GM23248 (cell line): ENCODE measurements around the gene ATP5F1E. TPM values are rescaled to one million over a fixed set of nuclear protein-coding genes. Genes with fewer than 3 reads are reported as not detected.
A peak's percentile ranks its signal among the peaks of the same experiment; 100 is the strongest.

ENCODE experiments used
- DNase-seq: peaks from one replicate; pipeline ENCODE4 v3.0.0-alpha.2; 2015
- H2AFZ ChIP-seq: fragments of 200-600 bp; sonication (generic); 2 replicates; pipeline ENCODE4 v1.6.1; 2016; ENCODE audit warnings: antibody characterized with exemption
- H3F3A ChIP-seq: fragments of 200-600 bp; sonication (generic); 2 replicates; pipeline ENCODE4 v1.6.1; 2016; ENCODE audit warnings: mild to moderate bottlenecking, antibody characterized with exemption, mixed run types; ENCODE audit not compliant: insufficient read depth
- H3K27ac ChIP-seq: fragments of 200-600 bp; sonication (generic); 2 replicates; pipeline ENCODE4 v1.5.1; 2016; ENCODE audit warnings: mild to moderate bottlenecking
- H3K27me3 ChIP-seq: fragments of 200-600 bp; sonication (generic); replicated peaks from 2 replicates; pipeline ENCODE4 v1.6.1; 2016; ENCODE audit warnings: mild to moderate bottlenecking; ENCODE audit not compliant: insufficient read depth
- H3K36me3 ChIP-seq: fragments of 200-600 bp; sonication (generic); 2 replicates; pipeline ENCODE4 v1.6.1; 2016; ENCODE audit warnings: low read depth, mild to moderate bottlenecking
- H3K4me1 ChIP-seq: fragments of 200-600 bp; sonication (generic); 2 replicates; pipeline ENCODE4 v1.6.1; 2016; ENCODE audit warnings: mild to moderate bottlenecking; ENCODE audit not compliant: insufficient read depth
- H3K4me2 ChIP-seq: fragments of 200-600 bp; sonication (generic); one replicate; pipeline ENCODE4 v1.6.1; 2016; ENCODE audit warnings: mild to moderate bottlenecking; ENCODE audit not compliant: unreplicated experiment
- H3K4me3 ChIP-seq: fragments of 200-600 bp; sonication (generic); 2 replicates; pipeline ENCODE4 v1.5.1; 2016; ENCODE audit warnings: mild to moderate bottlenecking
- H3K79me2 ChIP-seq: fragments of 200-600 bp; sonication (generic); 2 replicates; pipeline ENCODE4 v1.6.1; 2016; ENCODE audit warnings: mild to moderate bottlenecking; ENCODE audit not compliant: insufficient read depth
- H3K9ac ChIP-seq: fragments of 200-600 bp; sonication (generic); 2 replicates; pipeline ENCODE4 v1.6.1; 2016; ENCODE audit warnings: mild to moderate bottlenecking
- H3K9me2 ChIP-seq: fragments of 200-600 bp; sonication (generic); 2 replicates; pipeline ENCODE4 v1.6.1; 2016; ENCODE audit warnings: mixed run types, mild to moderate bottlenecking, moderate library complexity; ENCODE audit not compliant: insufficient read depth
- H3K9me3 ChIP-seq: fragments of 200-600 bp; sonication (generic); one replicate; pipeline ENCODE4 v1.6.1; 2017; ENCODE audit warnings: low read depth
- H4K20me1 ChIP-seq: fragments of 200-600 bp; sonication (generic); 2 replicates; pipeline ENCODE4 v1.6.0; 2016; ENCODE audit not compliant: insufficient read depth
- EZH2 ChIP-seq: fragments of 200-600 bp; sonication (generic); IDR thresholded peaks from 2 replicates; pipeline ENCODE4 v1.6.1; 2018; ENCODE audit warnings: antibody characterized with exemption, mild to moderate bottlenecking; ENCODE audit not compliant: insufficient read depth, poor library complexity, severe bottlenecking
- EZH2phosphoT487 ChIP-seq: fragments of 200-600 bp; sonication (generic); IDR thresholded peaks from 2 replicates; pipeline ENCODE4 v1.6.1; 2018; ENCODE audit warnings: antibody characterized with exemption, moderate library complexity, mild to moderate bottlenecking, low read depth; ENCODE audit not compliant: insufficient read depth
- WGBS, 2 experiments: methylation state at CpG; one replicate each; pipeline ENCODE4 v1.1.6; 2015 to 2017; ENCODE audit warnings: low lambda C conversion rate in 2 of 2, low coverage in 1 of 2; ENCODE audit errors: missing lambda C conversion rate in 2 of 2; 5-methylcytosine and 5-hydroxymethylcytosine counted together
- in situ Hi-C: fragments of 300-500 bp; cut with MboI; formaldehyde crosslinking; loops from 2 replicates; pipeline ENCODE4 v1.15.0; 2020
- polyA plus RNA-seq: library from polyadenylated mRNA; unstranded; fragments of >200 nt; fragmentation: Nextera tagmentation; extraction: Ambion mirVana; gene quantifications from 2 replicates; pipeline ENCODE4 v1.2.1, GENCODE V29; 2016
- total RNA-seq: library from RNA; depleted of rRNA; stranded (reverse); fragments of >200 nt; shearing (Covaris generic); gene quantifications from 2 replicates; pipeline ENCODE4 v1.2.3, GENCODE V29; 2014

The ATP5F1E gene
- total and polyA plus RNA-seq, 2 experiments from 2014 or later, result 20.0 to 245 TPM

DNA sequence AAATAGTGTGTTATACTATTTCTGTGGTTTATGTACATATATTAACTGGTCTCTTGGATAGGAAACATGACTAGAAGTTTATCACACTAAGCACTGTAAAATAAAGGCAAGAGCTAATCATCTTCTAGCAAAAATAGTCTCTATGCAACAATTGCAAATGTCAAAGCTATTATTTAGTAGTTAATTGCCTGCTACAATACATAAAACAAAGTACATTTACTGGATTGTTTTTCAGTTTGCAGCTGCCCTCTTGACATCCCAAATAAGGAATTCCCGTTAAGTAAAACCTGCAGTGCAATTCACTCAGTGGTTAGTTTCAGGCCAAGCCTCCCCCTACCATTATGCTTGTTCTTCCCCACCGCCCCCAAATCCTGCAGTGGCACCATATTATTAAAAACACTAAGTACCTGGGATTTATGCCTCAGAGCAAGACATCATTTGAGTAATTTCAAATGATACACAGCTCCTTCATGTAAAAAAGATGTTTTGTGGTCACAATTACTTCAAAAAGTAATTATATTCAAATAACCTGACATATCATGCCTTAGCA, 1.6 kb upstream of the ATP5F1E start:
- H3K36me3 ChIP-seq, result peaks cover 48% of the 10 kb centered on the region
- no peak overlapping the region for H3K4me3 ChIP-seq
- H3K9ac ChIP-seq, result peak overlapping the region; percentile 84; the same call in 1 of the 2 replicates
- peaks cover 81% of the 10 kb centered on the region for H3K79me2 ChIP-seq
- 0 out of 2 replicates have a peak, but pooled peaks cover 2% of the 10 kb centered on the region for H4K20me1 ChIP-seq
- H3F3A ChIP-seq, result peaks cover 50% of the 10 kb centered on the region
- no peaks in the 10 kb centered on the region for H3K9me3 ChIP-seq
- peak overlapping the region; percentile 73 for H3K4me2 ChIP-seq
- peaks cover 39% of the 10 kb centered on the region for H3K4me1 ChIP-seq
- DNase-seq, result no peak
- H3K9me2 ChIP-seq, result no peaks in the 10 kb centered on the region
- no peaks in the 10 kb centered on the region for H3K27me3 ChIP-seq
- H2AFZ ChIP-seq, result no peak overlapping the region
- H3K27ac ChIP-seq, result 0 out of 2 replicates have a peak overlapping the region, but pooled peaks have one; percentile 60
- WGBS, 2 experiments, result 97 to 100% methylated on average over 2 of the region's 2 CpGs
- in situ Hi-C loops, result no loop called here
- TF ChIP-seq EZH2phosphoT487 (no peak), EZH2 (no peak)

DNA sequence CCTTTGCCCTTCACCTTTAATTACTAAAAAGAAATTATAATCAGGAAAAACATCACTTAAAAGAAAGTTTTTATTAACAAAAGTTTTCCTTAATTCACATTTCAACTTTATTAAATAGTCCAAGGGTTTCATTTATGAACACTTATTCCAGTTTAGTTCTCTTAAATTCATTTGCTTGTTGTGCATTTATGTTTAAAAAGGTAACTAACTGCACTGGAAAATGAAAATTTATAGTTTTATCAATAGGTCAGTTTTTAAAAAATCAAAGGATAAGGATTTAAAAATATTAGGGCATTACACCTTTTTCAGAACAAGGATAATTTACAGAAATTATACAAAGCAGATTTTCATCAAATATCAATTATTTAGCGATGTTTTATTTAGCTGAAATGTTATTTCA, 958 bp upstream of the ATP5F1E start:
- TF ChIP-seq EZH2, result no peak
- no peak for TF ChIP-seq EZH2phosphoT487
- peaks cover 81% of the 10 kb centered on the region for H3K79me2 ChIP-seq
- no peaks in the 10 kb centered on the region for H3K27me3 ChIP-seq
- peak overlapping the region; percentile 73 for H2AFZ ChIP-seq
- DNase-seq, result no peak
- peak overlapping the region; percentile 84 for H3K9ac ChIP-seq
- H3K36me3 ChIP-seq, result peaks cover 50% of the 10 kb centered on the region
- H3K27ac ChIP-seq, result peak overlapping the region; percentile 60
- H3F3A ChIP-seq, result peaks cover 56% of the 10 kb centered on the region
- 100% methylated on average over 1 of the region's 1 CpG for WGBS, 2 experiments
- H4K20me1 ChIP-seq, result 0 out of 2 replicates have a peak, but pooled peaks cover 6% of the 10 kb centered on the region
- H3K4me3 ChIP-seq, result peak overlapping the region; percentile 79
- peaks cover 41% of the 10 kb centered on the region for H3K4me1 ChIP-seq
- in situ Hi-C loops, result no loop called here
- H3K9me3 ChIP-seq, result no peaks in the 10 kb centered on the region
- no peaks in the 10 kb centered on the region for H3K9me2 ChIP-seq
- peak overlapping the region; percentile 73 for H3K4me2 ChIP-seq

DNA sequence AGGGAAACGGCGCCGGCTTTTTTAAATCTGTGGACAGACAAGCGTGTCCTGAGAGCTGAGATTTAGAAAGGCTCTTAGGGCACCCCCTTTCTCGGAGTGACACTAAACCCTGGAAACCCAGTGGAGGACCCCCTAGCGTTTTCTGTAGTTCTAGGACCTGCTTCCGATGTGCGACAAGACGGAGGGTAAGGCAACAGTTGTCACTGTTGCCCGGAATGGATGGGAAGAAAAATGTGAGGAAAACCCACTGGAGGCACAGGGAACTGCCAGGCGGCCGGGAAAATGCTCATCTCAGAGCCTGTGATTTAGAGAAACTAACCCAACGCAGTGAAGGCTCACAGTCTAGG, 551 bp upstream of the ATP5F1E start:
- peak overlapping the region; percentile 60 for H3K27ac ChIP-seq
- peaks cover 81% of the 10 kb centered on the region for H3K79me2 ChIP-seq
- H3K4me2 ChIP-seq, result peak overlapping the region; percentile 73
- peaks cover 57% of the 10 kb centered on the region for H3F3A ChIP-seq
- H4K20me1 ChIP-seq, result 0 out of 2 replicates have a peak, but pooled peaks cover 6% of the 10 kb centered on the region
- H3K9me3 ChIP-seq, result no peaks in the 10 kb centered on the region
- peak overlapping the region; percentile 79 for H3K4me3 ChIP-seq
- H3K4me1 ChIP-seq, result peaks cover 45% of the 10 kb centered on the region
- no peaks in the 10 kb centered on the region for H3K9me2 ChIP-seq
- peaks cover 46% of the 10 kb centered on the region for H3K36me3 ChIP-seq
- H3K9ac ChIP-seq, result peak overlapping the region; percentile 84
- peak overlapping the region; percentile 73 for H2AFZ ChIP-seq
- no peak for TF ChIP-seq EZH2phosphoT487
- TF ChIP-seq EZH2, result no peak
- H3K27me3 ChIP-seq, result no peaks in the 10 kb centered on the region
- WGBS, 2 experiments, result 1 to 2% methylated on average over 12 to 13 of the region's 13 CpGs
- DNase-seq, result peak; percentile 76
- in situ Hi-C loops, result no loop called here

DNA sequence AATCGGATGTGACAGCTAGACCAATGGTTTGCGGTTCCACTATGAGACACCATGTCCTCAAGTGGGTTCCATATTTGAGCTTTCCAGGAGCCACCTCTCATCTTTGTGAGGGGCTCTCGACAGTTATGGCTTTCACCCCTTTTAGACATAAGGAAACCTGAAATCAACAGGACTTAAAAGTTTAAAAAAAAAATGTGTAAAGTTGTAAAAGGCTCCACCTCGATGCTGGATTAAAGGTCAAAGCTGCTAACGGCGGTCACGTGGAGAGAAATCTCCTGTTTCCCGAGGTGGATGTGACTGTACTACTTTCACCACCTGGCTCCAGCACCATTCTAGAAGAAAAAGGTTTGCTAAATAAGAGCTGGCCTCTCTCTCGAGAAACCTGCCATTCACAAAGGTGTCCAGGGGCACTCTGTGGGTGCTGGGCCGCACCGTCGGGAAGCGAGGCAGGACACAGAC, 542 bp downstream of the ATP5F1E start:
- peak overlapping the region; percentile 75 for H2AFZ ChIP-seq
- peaks cover 63% of the 10 kb centered on the region for H3F3A ChIP-seq
- peaks cover 46% of the 10 kb centered on the region for H3K4me1 ChIP-seq
- TF ChIP-seq EZH2phosphoT487 (no peak), EZH2 (no peak)
- H3K36me3 ChIP-seq, result peaks cover 39% of the 10 kb centered on the region
- H3K9me2 ChIP-seq, result no peaks in the 10 kb centered on the region
- H3K79me2 ChIP-seq, result peaks cover 81% of the 10 kb centered on the region
- no peak for DNase-seq
- 11 to 12% methylated on average over 13 of the region's 13 CpGs for WGBS, 2 experiments
- peak overlapping the region; percentile 65 for H3K27ac ChIP-seq
- peak overlapping the region; percentile 84 for H3K4me2 ChIP-seq
- in situ Hi-C loops, result no loop called here
- H4K20me1 ChIP-seq, result peaks cover 14% of the 10 kb centered on the region; the same call in 1 of the 2 replicates
- H3K4me3 ChIP-seq, result peak overlapping the region; percentile 79
- no peaks in the 10 kb centered on the region for H3K9me3 ChIP-seq
- H3K9ac ChIP-seq, result peak overlapping the region; percentile 84
- no peaks in the 10 kb centered on the region for H3K27me3 ChIP-seq
